ENCODE measurements around the gene FSTL4. TPM values are rescaled to one million over a fixed set of nuclear protein-coding genes. Genes with fewer than 3 reads are reported as not detected.
A peak's percentile ranks its signal among the peaks of the same experiment; 100 is the strongest.

FSTL4 gene
- total RNA-seq, 1 experiment from 2014 or later, result not detected

DNA sequence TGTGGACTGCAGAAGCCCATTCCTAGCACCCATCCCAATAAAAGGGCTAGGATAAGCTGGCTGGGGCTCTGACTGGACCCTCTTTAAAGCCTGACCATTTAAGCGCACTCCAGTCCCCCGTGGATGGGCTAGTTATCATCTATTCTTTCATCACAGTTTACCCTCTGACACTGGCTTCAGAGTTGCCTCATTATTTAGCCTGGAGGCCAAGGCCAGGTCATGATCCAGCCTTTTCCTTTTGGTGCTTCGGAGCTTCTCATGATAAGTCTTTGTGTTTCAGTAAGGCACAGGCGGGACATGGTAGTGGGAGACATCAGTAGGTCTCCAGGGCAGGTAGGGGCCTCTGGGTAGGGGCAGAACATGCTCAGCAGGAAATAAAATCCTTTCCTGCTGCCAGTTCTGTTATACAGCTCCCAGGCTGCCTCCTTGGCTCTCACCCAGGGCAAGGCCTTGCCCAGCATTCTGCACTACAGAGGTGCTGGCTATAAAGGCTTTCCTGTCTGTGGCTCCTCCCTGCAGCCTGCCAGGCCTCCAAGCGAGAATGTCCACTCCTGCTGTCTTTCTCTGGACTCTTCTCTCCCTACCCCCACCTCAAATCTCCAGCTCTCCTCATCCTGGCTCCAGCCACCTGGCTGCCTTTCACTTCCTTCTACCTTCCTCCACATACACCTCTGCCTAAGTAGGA, 128.8 kb downstream of the FSTL4 start:
- intact Hi-C loops (cut with micrococcal nuclease; ENCODE audit: unreplicated experiment), result no loop called here
- H2AFZ ChIP-seq, result no peak overlapping the region
- BruUV-seq (replicated peaks), result no TSS peak
- H3F3A ChIP-seq (ENCODE audit: insufficient read depth, low read depth), result peaks cover 12% of the 10 kb centered on the region; the same call in 1 of the 2 replicates
- TF ChIP-seq, protein P1, sequence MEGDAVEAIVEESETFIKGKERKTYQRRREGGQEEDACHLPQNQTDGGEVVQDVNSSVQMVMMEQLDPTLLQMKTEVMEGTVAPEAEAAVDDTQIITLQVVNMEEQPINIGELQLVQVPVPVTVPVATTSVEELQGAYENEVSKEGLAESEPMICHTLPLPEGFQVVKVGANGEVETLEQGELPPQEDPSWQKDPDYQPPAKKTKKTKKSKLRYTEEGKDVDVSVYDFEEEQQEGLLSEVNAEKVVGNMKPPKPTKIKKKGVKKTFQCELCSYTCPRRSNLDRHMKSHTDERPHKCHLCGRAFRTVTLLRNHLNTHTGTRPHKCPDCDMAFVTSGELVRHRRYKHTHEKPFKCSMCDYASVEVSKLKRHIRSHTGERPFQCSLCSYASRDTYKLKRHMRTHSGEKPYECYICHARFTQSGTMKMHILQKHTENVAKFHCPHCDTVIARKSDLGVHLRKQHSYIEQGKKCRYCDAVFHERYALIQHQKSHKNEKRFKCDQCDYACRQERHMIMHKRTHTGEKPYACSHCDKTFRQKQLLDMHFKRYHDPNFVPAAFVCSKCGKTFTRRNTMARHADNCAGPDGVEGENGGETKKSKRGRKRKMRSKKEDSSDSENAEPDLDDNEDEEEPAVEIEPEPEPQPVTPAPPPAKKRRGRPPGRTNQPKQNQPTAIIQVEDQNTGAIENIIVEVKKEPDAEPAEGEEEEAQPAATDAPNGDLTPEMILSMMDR (conservative IDR thresholded peaks at IDR 0.05), result no peak
- TF ChIP-seq EZH2 (IDR thresholded peaks at IDR 0.05; ENCODE audit: low read depth), result no peak
- ChIA-PET CTCF (no interaction called here), POLR2A (ENCODE audit: unreplicated experiment) (no interaction called here)
- peaks cover 58% of the 10 kb centered on the region for H3K4me1 ChIP-seq (replicated peaks; ENCODE audit: insufficient read depth)
- peak in 1 of 2 experiments; percentile 78 for DNase-seq
- H3K9me2 ChIP-seq (ENCODE audit: insufficient read depth), result no peaks in the 10 kb centered on the region
- no peak overlapping the region for H3K27ac ChIP-seq
- H4K20me1 ChIP-seq (ENCODE audit: insufficient read depth), result no peaks in the 10 kb centered on the region
- no peaks in the 10 kb centered on the region for H3K79me2 ChIP-seq (ENCODE audit: low read depth)
- no peak overlapping the region for H3K4me3 ChIP-seq
- no peaks in the 10 kb centered on the region for H3K27me3 ChIP-seq (ENCODE audit: insufficient read depth, low read depth)
- no peaks in the 10 kb centered on the region for H3K36me3 ChIP-seq (ENCODE audit: low read depth)
- H3K9me3 ChIP-seq (ENCODE audit: insufficient read depth, low read depth), result no peaks in the 10 kb centered on the region
- peak overlapping the region; percentile 9; the same call in 1 of the 2 replicates for H3K4me2 ChIP-seq

DNA sequence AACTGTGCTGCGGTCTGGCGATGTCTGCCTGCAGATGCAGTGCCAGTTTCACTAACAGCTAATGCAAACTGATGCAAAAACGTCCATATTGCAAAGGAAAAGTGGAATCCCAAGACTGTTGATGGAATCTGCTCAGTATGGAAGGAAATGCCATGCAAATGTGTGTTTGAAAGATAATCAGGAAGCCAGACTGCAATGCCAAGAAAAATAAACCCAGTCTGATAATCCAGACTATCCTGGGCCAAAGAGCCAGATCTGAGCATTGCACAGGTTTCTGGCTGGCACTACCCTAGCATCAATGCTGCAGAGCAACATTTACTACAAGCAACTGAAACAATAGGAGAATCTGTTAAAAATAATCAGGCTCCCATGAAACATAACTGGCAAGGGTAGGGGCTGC, 130.3 kb downstream of the FSTL4 start:
- H3K4me3 ChIP-seq, result no peak overlapping the region
- CTCF ChIA-PET, result no interaction called here
- TF ChIP-seq, protein P1 (conservative IDR thresholded peaks at IDR 0.05), result no peak
- TF ChIP-seq EZH2 (IDR thresholded peaks at IDR 0.05; ENCODE audit: low read depth), result no peak
- H2AFZ ChIP-seq, result no peak overlapping the region
- H3K9me3 ChIP-seq (ENCODE audit: insufficient read depth, low read depth), result no peaks in the 10 kb centered on the region
- H3K27me3 ChIP-seq (ENCODE audit: insufficient read depth, low read depth), result no peaks in the 10 kb centered on the region
- no peaks in the 10 kb centered on the region for H3K36me3 ChIP-seq (ENCODE audit: low read depth)
- H4K20me1 ChIP-seq (ENCODE audit: insufficient read depth), result no peaks in the 10 kb centered on the region
- no peak for DNase-seq
- H3K79me2 ChIP-seq (ENCODE audit: low read depth), result no peaks in the 10 kb centered on the region
- H3K4me1 ChIP-seq (replicated peaks; ENCODE audit: insufficient read depth), result peaks cover 58% of the 10 kb centered on the region
- H3F3A ChIP-seq (ENCODE audit: insufficient read depth, low read depth), result peaks cover 12% of the 10 kb centered on the region; the same call in 1 of the 2 replicates
- POLR2A ChIA-PET (ENCODE audit: unreplicated experiment), result no interaction called here
- H3K4me2 ChIP-seq, result no peak overlapping the region
- H3K9me2 ChIP-seq (ENCODE audit: insufficient read depth), result no peaks in the 10 kb centered on the region
- no peak overlapping the region for H3K27ac ChIP-seq
- BruUV-seq (replicated peaks), result no TSS peak
- intact Hi-C loops (cut with micrococcal nuclease; ENCODE audit: unreplicated experiment), result no loop called here

DNA sequence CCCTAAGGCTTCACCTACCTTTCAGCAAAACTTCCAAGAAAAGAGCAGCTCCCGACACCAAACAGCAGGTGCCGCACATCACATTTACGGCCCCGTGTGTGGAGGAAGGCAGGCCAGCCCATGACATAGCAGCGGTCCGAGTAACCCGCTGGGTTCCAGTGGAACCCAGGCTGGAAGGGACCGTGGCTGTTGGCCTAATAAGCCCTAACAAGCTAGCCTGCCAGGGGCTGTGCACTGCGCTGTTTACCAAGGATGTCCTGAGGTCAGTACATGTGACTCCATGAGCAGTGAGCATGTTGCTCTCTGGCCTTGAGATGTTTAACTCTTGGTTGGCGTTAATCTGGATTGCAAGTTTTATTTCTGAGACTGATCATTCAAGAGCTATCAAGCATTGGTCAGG, 131.5 kb downstream of the FSTL4 start:
- no TSS peak for BruUV-seq (replicated peaks)
- intact Hi-C loops (cut with micrococcal nuclease; ENCODE audit: unreplicated experiment), result no loop called here
- peaks cover 12% of the 10 kb centered on the region; the same call in 1 of the 2 replicates for H3F3A ChIP-seq (ENCODE audit: insufficient read depth, low read depth)
- ChIA-PET POLR2A (ENCODE audit: unreplicated experiment) (no interaction called here), CTCF (no interaction called here)
- no peak for DNase-seq
- no peaks in the 10 kb centered on the region for H3K79me2 ChIP-seq (ENCODE audit: low read depth)
- H3K27ac ChIP-seq, result peak overlapping the region; percentile 40
- no peak for TF ChIP-seq EZH2 (IDR thresholded peaks at IDR 0.05; ENCODE audit: low read depth)
- TF ChIP-seq, protein P1 (conservative IDR thresholded peaks at IDR 0.05), result no peak
- no peaks in the 10 kb centered on the region for H4K20me1 ChIP-seq (ENCODE audit: insufficient read depth)
- H3K9me3 ChIP-seq (ENCODE audit: insufficient read depth, low read depth), result no peaks in the 10 kb centered on the region
- no peaks in the 10 kb centered on the region for H3K27me3 ChIP-seq (ENCODE audit: insufficient read depth, low read depth)
- H3K36me3 ChIP-seq (ENCODE audit: low read depth), result no peaks in the 10 kb centered on the region
- no peak overlapping the region for H3K4me3 ChIP-seq
- no peaks in the 10 kb centered on the region for H3K9me2 ChIP-seq (ENCODE audit: insufficient read depth)
- H2AFZ ChIP-seq, result no peak overlapping the region
- peaks cover 58% of the 10 kb centered on the region for H3K4me1 ChIP-seq (replicated peaks; ENCODE audit: insufficient read depth)
- peak overlapping the region; percentile 51 for H3K4me2 ChIP-seq
